Stimulated activated CD4-positive, alpha-beta T cell treated with anti-CD3 and anti-CD28 coated beads, TNF-alpha, amount 100 ng/mL, for 24 hours (primary cell): ENCODE measurements around the gene EID3.
"Not testable (repeated sequence)": the region's sequence is repeated elsewhere in the genome, so short reads cannot be mapped to it uniquely, and the experiment has no call there.

ENCODE experiments used
- DNase-seq, 3 experiments: peaks; one replicate each; pipeline ENCODE4 v3.0.0-alpha.2; 2020; ENCODE audit warnings: low read depth in 3 of 3

EID3 gene

DNA sequence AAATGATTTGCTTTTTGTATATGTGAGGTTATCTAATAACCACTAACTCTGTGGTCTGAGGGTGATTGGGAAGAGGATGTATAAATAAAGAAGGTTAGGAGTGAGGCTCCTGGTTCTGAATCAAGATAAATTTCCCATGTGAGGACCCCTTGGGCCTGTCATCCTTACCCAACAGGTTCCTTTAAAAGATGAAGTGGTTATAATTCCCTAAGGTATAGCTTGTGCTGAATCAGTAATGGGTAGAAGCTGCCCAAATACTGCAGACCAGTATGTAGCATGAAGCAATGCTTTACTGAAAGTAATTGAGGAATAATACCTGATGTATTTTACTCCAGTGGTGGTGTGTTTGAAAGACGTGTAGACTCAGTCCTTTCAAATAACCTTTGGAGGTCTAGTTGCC lies 8.7 kb downstream of the EID3 start:
- no peak for DNase-seq

DNA sequence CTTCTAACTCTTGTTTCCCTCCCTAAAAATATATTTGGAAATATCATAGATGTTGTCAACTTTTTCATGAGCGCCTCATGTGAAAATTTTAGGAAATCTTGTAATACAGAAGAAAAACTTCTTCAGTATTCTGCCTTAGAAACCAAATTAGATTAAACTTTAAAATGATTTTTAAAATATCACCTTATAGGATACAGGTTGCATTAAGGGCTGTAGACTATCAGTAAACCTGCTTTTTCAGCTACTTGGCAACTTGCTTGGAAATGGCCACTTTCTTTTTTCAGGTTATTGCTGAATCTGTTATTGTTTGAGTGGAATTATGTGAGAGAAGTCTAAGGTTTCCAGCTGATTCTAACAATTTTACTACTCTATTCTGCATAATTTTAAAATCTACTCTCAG lies 9.1 kb downstream of the EID3 start:
- DNase-seq: no peak

DNA sequence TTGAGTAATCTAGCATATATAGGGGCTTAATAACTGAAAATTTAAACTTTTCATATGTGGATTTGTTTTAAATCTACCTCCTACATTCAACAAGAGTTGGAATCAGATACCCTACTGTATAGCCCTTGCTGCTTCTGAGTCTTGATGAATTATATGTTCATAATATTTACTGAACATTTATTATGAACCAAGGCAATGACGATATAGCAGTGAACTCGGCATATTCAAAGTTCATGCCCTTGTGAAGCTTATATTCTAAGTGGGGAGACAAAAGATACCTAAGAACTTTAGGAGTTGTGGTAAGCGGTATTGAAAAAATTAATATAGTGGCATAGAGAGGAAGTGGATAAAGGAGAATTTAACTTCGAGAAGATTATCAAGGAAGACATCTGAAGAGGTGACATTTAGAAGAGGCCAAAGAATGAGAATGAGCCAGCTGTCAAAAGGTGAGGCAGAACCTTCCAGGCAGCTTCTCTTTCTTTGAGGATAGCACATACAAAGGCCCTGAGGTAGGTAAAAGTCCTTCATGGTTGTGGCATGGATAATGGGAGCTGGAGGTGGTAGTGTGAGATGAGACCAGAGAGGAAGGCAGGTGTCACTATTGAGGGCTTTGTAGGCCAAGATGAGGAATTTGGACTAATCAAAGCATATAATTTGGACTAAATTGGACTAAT lies 10.2 kb downstream of the EID3 start:
- no peak for DNase-seq

DNA sequence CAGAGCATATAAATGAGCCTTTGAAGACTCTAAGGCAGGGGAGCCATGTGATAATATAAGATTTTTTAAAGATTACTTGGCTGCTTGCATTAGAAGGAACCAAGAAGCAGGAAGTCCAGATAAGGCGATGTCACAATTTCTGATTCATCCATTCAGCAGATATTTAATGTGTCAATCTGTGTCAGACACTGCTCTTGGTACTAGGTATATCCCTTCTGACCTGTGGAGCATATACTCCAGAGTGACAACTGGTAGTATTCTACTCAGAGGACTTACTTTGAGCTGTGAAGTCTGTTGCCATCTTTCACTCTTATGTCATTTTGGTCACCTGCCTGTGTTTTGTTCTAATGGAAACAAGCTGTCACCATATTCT lies 10.7 kb downstream of the EID3 start:
- no peak for DNase-seq

DNA sequence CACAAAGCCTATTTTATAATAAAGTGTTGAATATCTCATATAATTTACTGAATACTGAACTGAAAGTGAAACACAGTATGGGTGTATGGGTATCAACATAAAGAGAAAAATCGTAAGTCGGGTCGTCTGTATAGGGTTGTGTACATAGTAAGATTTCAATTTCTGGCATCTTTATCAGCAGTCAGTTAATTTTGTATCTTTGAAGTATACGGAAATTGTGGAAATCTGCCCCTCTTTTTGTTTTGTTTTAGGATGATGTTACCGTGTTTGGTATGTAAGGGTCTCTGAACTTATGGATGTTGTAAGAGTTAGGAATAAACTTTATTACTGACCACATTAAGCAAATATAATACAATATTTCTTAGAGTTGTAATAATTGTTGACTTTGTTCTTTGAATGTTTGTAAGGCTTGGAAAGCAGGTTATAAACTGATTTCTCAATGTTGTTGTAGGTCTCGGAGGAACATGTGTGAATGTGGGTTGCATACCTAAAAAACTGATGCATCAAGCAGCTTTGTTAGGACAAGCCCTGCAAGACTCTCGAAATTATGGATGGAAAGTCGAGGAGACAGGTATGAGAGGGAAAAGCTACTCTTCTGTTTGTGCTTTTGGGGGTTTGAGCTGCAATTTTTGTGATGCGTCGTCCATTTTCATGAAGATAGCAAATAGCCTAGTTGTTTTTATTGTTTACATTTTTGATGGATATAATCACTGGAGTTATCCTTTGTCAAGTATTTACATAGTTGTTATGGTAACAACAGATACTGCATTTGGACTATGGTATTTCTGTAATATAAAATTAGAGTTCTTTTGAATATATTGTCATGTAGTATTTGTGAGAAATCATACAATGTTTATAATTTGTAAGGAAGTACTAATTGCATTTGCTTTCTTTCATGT lies 12.0 kb downstream of the EID3 start:
- no peak for DNase-seq

DNA sequence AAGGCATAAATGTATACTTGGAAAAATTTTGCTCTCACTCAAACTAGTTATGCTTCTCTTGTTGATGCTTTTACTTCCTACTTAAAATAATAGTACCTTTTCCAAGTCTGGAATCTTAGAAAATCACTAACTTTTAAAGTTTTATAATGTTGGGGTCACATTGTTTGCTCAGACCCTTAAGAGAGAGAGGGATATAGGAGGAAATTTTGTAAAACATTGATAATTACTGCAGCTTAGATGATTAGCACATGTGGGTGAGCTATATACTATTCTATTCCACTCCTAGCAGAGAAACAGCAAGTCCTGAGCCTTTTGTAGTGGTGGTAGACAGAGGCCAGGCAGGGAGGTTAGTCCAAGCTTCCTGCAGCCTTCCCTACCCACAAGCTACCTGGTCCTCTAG lies 13.4 kb downstream of the EID3 start:
- no peak for DNase-seq

DNA sequence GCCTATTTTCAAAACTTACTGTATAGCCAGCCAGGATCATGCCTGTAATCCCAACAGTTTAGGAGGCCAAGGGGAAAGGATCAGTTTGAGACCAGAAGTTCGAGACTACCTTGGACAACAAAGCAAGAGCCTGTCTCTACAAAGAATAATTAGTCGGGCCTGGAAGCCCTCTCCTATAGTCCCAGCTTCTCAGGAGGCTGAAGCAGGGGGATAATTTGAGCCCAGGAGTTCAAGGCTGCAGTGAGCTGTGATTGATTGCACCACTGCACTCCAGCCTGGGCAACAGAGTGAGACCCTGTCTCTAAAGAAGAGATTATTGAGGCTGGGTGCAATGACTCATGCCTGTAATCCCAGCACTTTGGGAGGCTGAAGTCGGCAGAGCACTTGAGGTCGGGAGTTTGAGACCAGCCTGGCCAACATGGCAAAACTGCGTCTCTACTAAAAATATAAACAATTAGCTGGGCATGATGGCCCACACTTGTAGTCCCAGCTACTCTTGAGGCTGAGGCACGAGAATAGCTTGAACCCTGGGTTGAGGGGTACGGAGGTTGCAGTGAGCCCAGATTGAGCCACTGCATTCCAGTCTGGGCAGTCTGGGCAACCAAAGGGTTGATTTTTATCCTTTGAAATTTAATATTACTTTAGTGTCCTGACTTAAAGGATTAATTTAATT lies 14.1 kb downstream of the EID3 start:
- no peak for DNase-seq

DNA sequence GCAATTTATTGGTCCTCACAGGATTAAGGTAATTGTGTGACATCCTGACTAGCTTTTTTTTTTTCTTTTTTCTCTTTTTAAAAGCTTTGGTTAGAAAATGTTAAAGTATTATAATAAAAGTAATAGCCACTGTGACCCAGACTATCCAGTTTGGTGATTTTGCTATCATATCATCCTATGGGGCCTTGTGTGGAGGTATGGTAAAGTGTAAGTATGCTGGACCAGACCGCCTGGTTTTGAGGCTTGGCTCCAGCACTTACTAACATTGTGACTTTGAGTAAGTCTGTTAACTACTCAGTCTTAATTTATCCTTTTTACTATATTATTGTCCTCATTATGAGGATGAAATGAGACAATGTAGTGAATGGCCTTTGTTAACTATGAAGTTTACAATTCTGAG lies 15.5 kb downstream of the EID3 start:
- no peak for DNase-seq

DNA sequence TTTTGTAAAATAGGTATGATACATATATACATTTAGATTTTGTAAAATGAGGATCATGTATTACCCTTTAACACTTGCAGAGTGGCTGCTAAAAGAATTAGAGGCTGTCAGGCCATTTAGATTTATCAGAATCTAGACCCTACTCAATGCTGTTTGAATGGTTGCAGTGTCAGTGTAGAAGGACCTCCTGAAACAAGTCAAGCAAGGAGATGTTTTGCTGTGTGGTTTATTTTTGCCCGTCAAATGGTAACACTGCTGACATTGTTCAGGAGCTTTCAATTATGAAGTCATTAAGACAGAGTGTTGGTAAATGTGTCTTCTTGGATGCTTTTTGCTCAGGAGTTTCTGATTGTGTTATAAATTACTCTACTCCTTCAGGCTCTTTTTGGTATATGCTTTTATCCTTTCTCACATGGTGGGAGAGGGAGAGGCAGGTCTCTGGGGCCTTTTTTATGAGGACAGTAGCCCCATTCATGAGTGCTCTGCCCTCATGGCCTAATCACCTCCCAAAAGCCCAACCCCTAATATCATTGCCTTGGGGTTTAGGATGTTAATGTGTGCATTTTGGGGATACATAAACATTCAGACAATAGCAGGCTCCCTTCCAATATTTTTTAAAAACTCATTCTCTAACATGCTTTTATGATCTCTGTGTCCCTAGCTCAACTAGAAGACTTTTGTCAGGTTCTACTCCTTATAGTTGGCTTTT lies 16.5 kb downstream of the EID3 start:
- no peak for DNase-seq

DNA sequence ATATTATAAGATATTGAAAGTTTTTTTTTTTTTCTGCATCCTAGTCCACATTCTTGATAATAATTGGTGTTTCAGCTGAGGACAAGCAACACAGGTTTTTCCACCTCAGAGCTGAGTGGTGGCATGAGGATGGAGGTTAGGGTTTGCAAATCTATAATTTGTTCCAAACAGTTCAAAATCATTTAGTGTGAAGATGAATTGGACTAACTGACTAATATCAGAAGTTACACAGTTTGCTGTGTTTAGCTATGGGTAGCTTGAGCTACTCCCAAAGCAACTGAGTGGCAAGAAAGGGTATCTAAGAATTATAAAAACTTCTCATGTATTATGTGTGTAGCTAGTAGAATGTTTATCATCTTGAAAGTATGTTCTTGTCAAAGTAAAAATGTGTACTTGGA lies 17.1 kb downstream of the EID3 start:
- no peak for DNase-seq

DNA sequence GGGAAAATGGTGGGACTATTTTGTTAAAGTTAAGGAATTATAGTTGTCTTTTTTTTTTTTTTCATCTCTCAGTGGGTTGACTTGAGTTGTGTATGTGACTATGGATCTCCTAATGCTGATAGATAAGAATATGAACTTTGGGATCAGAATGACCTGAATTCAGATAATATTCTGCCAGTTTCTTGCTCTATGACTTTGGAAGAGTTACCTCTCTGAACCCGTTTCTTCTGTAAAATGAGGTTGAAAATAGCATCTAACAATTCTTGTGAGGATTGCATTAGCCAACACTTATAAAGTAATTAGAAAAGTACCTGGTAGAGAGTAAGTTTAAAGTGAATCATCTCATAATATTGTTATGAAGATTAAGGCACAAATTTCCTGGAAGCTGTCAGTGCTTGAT lies 18.4 kb downstream of the EID3 start:
- no peak for DNase-seq

DNA sequence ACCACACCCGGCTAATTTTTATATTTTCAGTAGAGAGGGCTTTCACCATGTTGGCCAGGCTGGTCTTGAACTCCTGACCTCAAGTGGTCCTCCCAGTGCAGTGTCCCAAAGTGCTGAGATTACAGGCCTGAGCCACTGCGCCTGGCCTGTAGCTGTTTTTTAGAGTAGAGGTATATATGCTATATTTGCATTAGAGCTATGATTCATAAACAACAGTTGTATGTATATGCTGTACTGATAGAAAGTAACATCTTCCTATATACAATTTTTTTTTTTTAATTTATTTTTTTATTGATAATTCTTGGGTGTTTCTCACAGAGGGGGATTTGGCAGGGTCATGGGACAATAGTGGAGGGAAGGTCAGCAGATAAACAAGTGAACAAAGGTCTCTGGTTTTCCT lies 19.0 kb downstream of the EID3 start:
- DNase-seq: not testable (repeated sequence)

DNA sequence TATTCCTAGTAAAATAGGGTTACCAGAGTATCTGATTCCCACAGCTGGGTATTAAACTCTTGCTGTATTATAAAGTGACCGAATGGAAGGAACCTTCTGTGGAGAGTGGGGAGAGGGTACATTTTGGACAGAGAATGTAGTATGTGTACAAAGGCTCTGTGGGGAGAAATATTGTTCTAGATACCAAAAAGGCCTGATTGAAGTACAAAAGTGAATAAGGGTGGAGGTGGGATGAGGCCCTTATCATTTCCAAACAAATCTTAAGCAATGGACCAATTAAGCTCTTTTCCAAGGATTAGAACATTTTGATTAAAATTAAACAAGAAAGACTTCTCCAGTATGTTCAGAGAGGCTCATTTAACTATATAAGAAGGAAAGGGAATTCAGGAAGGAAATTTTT lies 20.4 kb downstream of the EID3 start:
- no peak for DNase-seq

DNA sequence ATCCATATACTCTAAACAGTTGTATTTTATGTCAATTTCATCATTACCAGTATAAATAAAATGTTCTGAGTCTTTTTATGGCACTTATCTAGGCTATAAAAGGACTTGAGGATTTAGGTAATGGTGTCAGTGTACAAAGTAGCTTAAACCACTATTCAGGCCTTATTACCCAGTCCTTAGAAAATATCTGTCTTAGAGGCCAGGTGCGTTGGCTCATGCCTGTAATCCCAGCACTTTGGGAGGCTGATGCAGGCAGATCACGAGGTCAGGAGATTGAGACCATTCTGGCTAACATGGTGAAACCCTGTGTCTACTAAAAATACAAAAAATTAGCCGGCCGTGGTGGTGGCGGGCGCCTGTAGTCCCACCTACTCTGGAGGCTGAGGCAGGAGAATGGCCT lies 24.7 kb downstream of the EID3 start:
- DNase-seq: not testable (repeated sequence)

DNA sequence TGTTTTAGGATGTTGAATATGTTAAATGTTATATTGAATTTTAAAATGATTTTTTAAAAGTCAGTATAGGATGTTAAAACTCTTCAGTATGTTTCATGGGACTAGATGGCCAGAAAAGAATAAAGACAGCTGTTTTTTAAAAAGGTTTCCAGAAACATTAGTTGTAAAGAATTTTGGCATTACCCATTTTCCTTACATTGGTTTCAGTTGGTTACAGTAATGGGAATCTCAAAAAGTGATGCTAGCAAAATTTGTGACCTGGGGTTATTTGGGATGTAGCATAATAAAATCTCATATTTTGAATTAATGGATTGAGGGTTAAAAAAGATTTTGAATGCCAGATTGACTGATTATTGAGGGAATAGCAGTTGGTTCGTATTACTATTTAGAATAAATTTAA lies 25.3 kb downstream of the EID3 start:
- DNase-seq: no peak

DNA sequence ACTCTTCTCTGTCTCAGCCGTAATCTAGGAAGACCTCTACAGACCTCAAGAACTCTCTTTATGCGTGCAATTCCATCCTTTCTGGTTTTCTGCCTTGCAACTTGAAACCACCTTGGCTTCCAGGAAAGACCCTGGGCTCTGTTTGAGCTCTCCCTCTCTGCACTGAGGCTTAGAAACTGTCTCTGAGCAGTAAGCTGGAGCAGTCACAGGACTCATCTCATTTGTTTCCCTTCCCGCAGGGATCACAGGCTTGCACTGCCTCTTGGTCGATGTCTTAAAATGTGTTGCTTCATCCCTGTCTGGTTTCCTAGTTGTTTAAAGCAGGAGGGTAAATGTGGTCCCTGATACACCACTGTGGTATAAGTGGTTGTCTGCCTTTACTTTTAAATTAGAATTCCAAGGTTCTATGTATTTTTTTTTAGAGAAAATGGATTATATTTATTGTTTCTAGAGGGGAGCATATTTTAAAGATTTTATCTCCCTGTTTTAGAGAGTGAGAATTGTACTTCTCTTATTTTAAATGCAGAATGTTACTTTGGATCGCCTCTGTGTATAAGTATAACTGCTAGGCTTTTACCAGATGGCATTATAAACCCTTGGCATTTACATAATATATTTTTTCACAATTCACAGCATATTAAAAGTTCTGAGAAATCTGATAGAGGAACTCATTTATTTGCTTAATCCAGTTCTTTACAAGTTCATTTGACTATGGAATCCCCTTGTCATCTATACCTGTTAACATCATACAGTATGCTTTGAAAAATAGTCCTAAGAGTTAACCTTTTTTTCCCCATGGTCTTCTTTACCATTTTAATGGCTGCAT lies 26.4 kb downstream of the EID3 start:
- no peak for DNase-seq

DNA sequence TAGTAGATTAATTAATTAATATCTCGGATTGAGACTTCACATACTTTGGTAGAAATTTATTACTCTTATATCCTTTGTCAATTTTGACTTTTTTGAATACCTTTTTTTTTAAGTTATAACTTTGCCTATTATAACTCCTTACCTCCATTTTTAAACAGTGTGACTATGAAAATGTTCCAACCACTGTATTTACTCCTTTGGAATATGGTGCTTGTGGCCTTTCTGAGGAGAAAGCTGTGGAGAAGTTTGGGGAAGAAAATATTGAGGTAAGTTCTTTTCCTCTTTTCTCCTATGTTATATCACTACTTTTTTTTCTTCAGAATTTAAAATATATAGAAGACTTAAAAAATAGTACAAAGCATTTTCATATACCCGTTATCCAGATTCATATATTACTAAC lies 27.8 kb downstream of the EID3 start:
- DNase-seq: no peak

DNA sequence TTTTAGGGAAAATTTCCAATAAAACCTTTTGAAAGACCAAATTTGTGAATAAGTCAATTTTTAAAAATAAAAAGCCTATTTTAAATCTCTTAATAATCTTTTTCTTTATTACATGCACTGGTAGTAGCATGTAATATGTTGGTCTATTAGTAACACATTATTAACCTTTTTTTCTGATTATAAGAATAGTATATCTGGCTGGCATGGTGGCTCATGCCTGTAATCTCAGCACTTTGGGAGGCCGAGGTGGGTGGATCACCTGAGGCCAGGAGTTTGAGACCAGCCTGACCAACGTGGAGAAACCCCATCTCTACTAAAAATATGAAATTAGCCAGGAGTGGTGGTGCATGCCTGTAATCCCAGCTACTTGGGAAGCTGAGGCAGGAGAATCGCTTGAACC lies 28.7 kb downstream of the EID3 start:
- DNase-seq: not testable (repeated sequence)

DNA sequence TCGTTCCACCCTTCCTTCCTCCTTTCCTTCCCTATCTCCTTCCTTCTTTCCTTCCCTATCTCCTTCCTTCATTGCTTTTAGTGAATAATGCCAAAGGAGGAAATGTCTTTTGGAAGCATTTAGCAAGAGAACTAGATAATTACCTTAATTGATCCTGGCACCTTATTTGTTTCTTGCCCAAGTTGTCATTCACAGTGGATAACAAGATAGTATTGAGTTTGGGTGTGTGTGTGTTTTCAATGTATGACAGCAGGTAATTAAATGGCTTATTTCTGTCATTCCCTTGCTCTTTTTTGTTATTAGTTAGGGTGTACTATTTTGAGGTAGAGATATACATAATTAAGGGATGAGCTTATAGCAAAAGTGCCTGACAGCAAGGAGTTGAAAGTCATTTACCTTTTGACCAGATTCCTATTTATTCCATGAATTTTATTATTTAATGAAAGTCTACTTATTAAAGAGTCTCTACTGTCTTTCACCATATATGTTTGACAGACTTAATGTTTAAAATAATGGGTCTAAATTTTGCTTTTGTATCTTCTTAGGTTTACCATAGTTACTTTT lies 30.2 kb downstream of the EID3 start:
- no peak for DNase-seq

DNA sequence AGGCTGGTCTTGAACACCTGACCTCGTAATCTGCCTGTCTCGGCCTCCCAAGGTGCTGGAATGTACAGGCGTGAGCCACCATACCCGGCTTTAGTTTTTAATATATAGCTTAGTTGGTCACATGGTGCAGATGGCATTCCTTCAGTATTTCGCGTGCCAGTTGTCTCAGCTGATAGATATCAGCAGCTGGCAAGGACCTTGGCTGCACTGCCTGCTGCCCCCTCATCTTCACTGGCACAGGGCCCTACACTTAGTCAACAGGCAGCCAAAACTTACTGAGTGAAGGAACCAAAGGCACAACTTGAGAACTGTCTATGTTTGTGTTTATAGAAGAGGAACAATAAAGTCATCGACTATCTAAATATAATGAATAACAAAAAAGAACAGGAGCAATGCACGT lies 31.0 kb downstream of the EID3 start:
- DNase-seq: no peak

DNA sequence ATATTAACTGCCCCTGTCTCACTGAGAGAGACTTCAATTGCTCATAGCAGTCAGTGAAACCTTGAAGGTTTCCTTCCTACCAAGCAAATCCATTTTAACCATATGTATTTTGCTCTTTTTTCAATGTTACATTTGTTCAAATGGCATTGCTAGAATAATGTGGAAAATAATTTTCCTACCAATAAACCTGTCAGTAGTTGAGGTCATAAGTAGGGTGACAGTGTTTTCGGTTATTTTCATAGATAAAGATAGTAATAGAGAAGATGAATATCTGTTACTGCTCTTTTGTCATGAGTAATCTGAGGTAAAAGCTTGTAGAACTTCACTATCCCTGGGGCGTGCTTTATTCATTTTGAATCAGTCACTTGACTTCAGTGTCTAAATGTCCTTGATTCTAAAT lies 32.6 kb downstream of the EID3 start:
- no peak for DNase-seq
